VCaP (cell line): ENCODE data around the gene SEMA5B.

Source experiments
- H3K27ac ChIP-seq: fragments of 450-650 bp; 2 replicates; pipeline ENCODE4 v1.5.1; 2017
- CTCF ChIP-seq: fragments of 450-650 bp; conservative IDR thresholded peaks from 2 replicates; pipeline ENCODE4 v1.5.1; 2017; ENCODE audit warnings: mild to moderate bottlenecking, moderate library complexity

The SEMA5B gene

GRCh38 chr3:123011447-123011846 is 16.1 kb downstream of the SEMA5B start:
- H3K27ac ChIP-seq, result no peak overlapping the region
- no peak for TF ChIP-seq CTCF

- no peak overlapping the region for H3K27ac ChIP-seq
- no peak for TF ChIP-seq CTCF
Observed at GRCh38 chr3:123008840-123009239, 18.7 kb downstream of the SEMA5B start.

- TF ChIP-seq CTCF, result no peak
- H3K27ac ChIP-seq, result no peak overlapping the region
Observed at GRCh38 chr3:123006609-123007008, 21.0 kb downstream of the SEMA5B start.

- TF ChIP-seq CTCF, result no peak
- no peak overlapping the region for H3K27ac ChIP-seq
Observed at GRCh38 chr3:123005291-123005690, 22.3 kb downstream of the SEMA5B start.

- H3K27ac ChIP-seq, result no peak overlapping the region
- no peak for TF ChIP-seq CTCF
Observed at GRCh38 chr3:123004201-123004918, 23.2 kb downstream of the SEMA5B start.

- TF ChIP-seq CTCF, result no peak
- H3K27ac ChIP-seq, result no peak overlapping the region
Observed at GRCh38 chr3:123002749-123003497, 24.6 kb downstream of the SEMA5B start.

GRCh38 chr3:123002100-123002748 is 25.3 kb downstream of the SEMA5B start:
- no peak for TF ChIP-seq CTCF
- H3K27ac ChIP-seq, result no peak overlapping the region
